ENCODE measurements around the gene PLEKHG5.

Gene PLEKHG5

GRCh38 chr1:6471970-6472368 is 19.5 kb downstream of the PLEKHG5 start:
- H3K27ac ChIP-seq (ENCODE audit: low read depth, low read length, poor library complexity, severe bottlenecking): no peak overlapping the region
- H3K9me2 ChIP-seq (ENCODE audit: low read depth, low read length): no peaks in the 10 kb centered on the region
- H3K79me2 ChIP-seq (ENCODE audit: insufficient read depth, low read length): no peaks in the 10 kb centered on the region
- H3K4me1 ChIP-seq (ENCODE audit: insufficient read depth, low read length, severe bottlenecking): no peaks in the 10 kb centered on the region
- no peaks in the 10 kb centered on the region for H3K36me3 ChIP-seq (ENCODE audit: insufficient read depth, low read length)
- no peaks in the 10 kb centered on the region for H3F3A ChIP-seq (ENCODE audit: insufficient read depth, low read length)
- H3K4me2 ChIP-seq (ENCODE audit: low read length): no peak overlapping the region
- no peak overlapping the region for H3K4me3 ChIP-seq (ENCODE audit: low read depth, low read length, poor library complexity, severe bottlenecking)
- no peaks in the 10 kb centered on the region for H4K20me1 ChIP-seq (ENCODE audit: insufficient read depth, low read length)
- H3K9me3 ChIP-seq (ENCODE audit: low read length): no peaks in the 10 kb centered on the region
- TF ChIP-seq CTCF (IDR thresholded peaks at IDR 0.05; ENCODE audit: low read length): no peak
- TF ChIP-seq EZH2 (IDR thresholded peaks at IDR 0.05; ENCODE audit: borderline replicate concordance, low read length): no peak
- peaks cover 4% of the 10 kb centered on the region; the same call in 1 of the 2 replicates for H3K27me3 ChIP-seq (ENCODE audit: insufficient read depth, low read length)
- H3K9ac ChIP-seq (ENCODE audit: low read length): no peak overlapping the region
- H2AFZ ChIP-seq (ENCODE audit: low read length): no peak overlapping the region

GRCh38 chr1:6471086-6471969 is 20.1 kb downstream of the PLEKHG5 start:
- H3K79me2 ChIP-seq (ENCODE audit: insufficient read depth, low read length): no peaks in the 10 kb centered on the region
- no peak overlapping the region for H3K4me2 ChIP-seq (ENCODE audit: low read length)
- H3F3A ChIP-seq (ENCODE audit: insufficient read depth, low read length): no peaks in the 10 kb centered on the region

More at GRCh38 chr1:6471086-6471969, 20.1 kb downstream of the PLEKHG5 start:
- TF ChIP-seq CTCF (IDR thresholded peaks at IDR 0.05; ENCODE audit: low read length) (no peak), EZH2 (IDR thresholded peaks at IDR 0.05; ENCODE audit: borderline replicate concordance, low read length) (no peak)
- Histone ChIP-seq H3K36me3 (ENCODE audit: insufficient read depth, low read length) (no peaks in the 10 kb centered on the region), H3K9me2 (ENCODE audit: low read depth, low read length) (no peaks in the 10 kb centered on the region), H3K27me3 (ENCODE audit: insufficient read depth, low read length) (peaks cover 9% of the 10 kb centered on the region; the same call in 1 of the 2 replicates), H3K9ac (ENCODE audit: low read length) (no peak overlapping the region), H4K20me1 (ENCODE audit: insufficient read depth, low read length) (no peaks in the 10 kb centered on the region), H2AFZ (ENCODE audit: low read length) (no peak overlapping the region), H3K4me3 (ENCODE audit: low read depth, low read length, poor library complexity, severe bottlenecking) (no peak overlapping the region), H3K4me1 (ENCODE audit: insufficient read depth, low read length, severe bottlenecking) (no peaks in the 10 kb centered on the region), H3K27ac (ENCODE audit: low read depth, low read length, poor library complexity, severe bottlenecking) (no peak overlapping the region), H3K9me3 (ENCODE audit: low read length) (no peaks in the 10 kb centered on the region)
